Astrocyte (in vitro differentiated cells and primary cell): Measurements from ENCODE around the gene ZNF124. TPM values are rescaled to one million over a fixed set of nuclear protein-coding genes. Genes with fewer than 3 reads are reported as not detected.

ENCODE experiments used
- DNase-seq: peaks from one replicate; pipeline ENCODE4 v3.0.0-alpha.2; 2010; ENCODE audit warnings: low read depth
- FAIRE-seq: peaks from 2 replicates; lab custom pipeline; 2011; peaks lifted over from hg19 to GRCh38; lab: Jason Lieb, UNC
- H2AFZ ChIP-seq: 2 replicates; pipeline ENCODE4 v1.6.0; 2012; ENCODE audit warnings: low read depth, low read length, inconsistent platforms
- H3K27ac ChIP-seq: 2 replicates; pipeline ENCODE4 v1.5.1; 2011; ENCODE audit warnings: low read depth, low read length, inconsistent platforms
- H3K27me3 ChIP-seq: 2 replicates; pipeline ENCODE4 v1.6.0; 2011; ENCODE audit warnings: low read length, inconsistent platforms; ENCODE audit not compliant: insufficient read depth
- H3K36me3 ChIP-seq: 2 replicates; pipeline ENCODE4 v1.5.1; 2011; ENCODE audit warnings: low read length, inconsistent platforms; ENCODE audit not compliant: insufficient read depth
- H3K4me1 ChIP-seq: 2 replicates; pipeline ENCODE4 v1.5.1; 2011; ENCODE audit warnings: low read length, inconsistent platforms; ENCODE audit not compliant: insufficient read depth
- H3K4me2 ChIP-seq: 2 replicates; pipeline ENCODE4 v1.6.0; 2012; ENCODE audit warnings: low read length, inconsistent platforms
- H3K4me3 ChIP-seq: 2 replicates; pipeline ENCODE4 v1.5.1; 2011; ENCODE audit warnings: low read depth, mild to moderate bottlenecking, low read length, inconsistent platforms; ENCODE audit not compliant: insufficient read depth
- H3K79me2 ChIP-seq: 2 replicates; pipeline ENCODE4 v1.6.0; 2012; ENCODE audit warnings: mild to moderate bottlenecking, low read length, inconsistent platforms; ENCODE audit not compliant: insufficient read depth
- H3K9ac ChIP-seq: 2 replicates; pipeline ENCODE4 v1.6.0; 2012; ENCODE audit warnings: mild to moderate bottlenecking, low read length, inconsistent platforms
- H3K9me3 ChIP-seq: 2 replicates; pipeline ENCODE4 v1.5.1; 2012; ENCODE audit warnings: low read depth, mild to moderate bottlenecking, low read length, inconsistent platforms; ENCODE audit not compliant: insufficient read depth
- H4K20me1 ChIP-seq: 2 replicates; pipeline ENCODE4 v1.6.0; 2012; ENCODE audit warnings: low read length, inconsistent platforms; ENCODE audit not compliant: insufficient read depth
- H3K27ac Mint-ChIP-seq: one replicate; pipeline ENCODE4 v1.8.0; 2021; ENCODE audit warnings: mild to moderate bottlenecking, mixed read lengths; ENCODE audit not compliant: unreplicated experiment
- H3K27me3 Mint-ChIP-seq: one replicate; pipeline ENCODE4 v1.8.0; 2021; ENCODE audit warnings: low read depth, mixed read lengths; ENCODE audit not compliant: unreplicated experiment
- H3K36me3 Mint-ChIP-seq: one replicate; pipeline ENCODE4 v1.8.0; 2021; ENCODE audit warnings: low read depth, mixed read lengths; ENCODE audit not compliant: unreplicated experiment
- H3K4me1 Mint-ChIP-seq: one replicate; pipeline ENCODE4 v1.8.0; 2021; ENCODE audit warnings: low read depth, mixed read lengths; ENCODE audit not compliant: unreplicated experiment
- H3K4me3 Mint-ChIP-seq: one replicate; pipeline ENCODE4 v1.8.0; 2021; ENCODE audit warnings: mild to moderate bottlenecking, moderate library complexity, mixed read lengths; ENCODE audit not compliant: unreplicated experiment
- H3K9me3 Mint-ChIP-seq: one replicate; pipeline ENCODE4 v1.8.0; 2021; ENCODE audit warnings: mild to moderate bottlenecking, mixed read lengths; ENCODE audit not compliant: unreplicated experiment
- EZH2 ChIP-seq: IDR thresholded peaks from 2 replicates; pipeline ENCODE4 v1.6.1; 2012; ENCODE audit warnings: mild to moderate bottlenecking, low read length, inconsistent platforms; ENCODE audit not compliant: insufficient read depth
- total RNA-seq: library from RNA; stranded (reverse); gene quantifications from 2 replicates; pipeline ENCODE4 v1.2.1, GENCODE V29; 2021
- TF ChIP-seq, protein P1 (sequence below): IDR thresholded peaks from 2 replicates; pipeline ENCODE4 v1.5.1; 2011; ENCODE audit warnings: low read depth, mild to moderate bottlenecking, inconsistent platforms, low read length, moderate library complexity; ENCODE audit not compliant: insufficient read depth

The ZNF124 gene
- total RNA-seq, 1 donor from 2014 or later = 36.5 TPM

DNA sequence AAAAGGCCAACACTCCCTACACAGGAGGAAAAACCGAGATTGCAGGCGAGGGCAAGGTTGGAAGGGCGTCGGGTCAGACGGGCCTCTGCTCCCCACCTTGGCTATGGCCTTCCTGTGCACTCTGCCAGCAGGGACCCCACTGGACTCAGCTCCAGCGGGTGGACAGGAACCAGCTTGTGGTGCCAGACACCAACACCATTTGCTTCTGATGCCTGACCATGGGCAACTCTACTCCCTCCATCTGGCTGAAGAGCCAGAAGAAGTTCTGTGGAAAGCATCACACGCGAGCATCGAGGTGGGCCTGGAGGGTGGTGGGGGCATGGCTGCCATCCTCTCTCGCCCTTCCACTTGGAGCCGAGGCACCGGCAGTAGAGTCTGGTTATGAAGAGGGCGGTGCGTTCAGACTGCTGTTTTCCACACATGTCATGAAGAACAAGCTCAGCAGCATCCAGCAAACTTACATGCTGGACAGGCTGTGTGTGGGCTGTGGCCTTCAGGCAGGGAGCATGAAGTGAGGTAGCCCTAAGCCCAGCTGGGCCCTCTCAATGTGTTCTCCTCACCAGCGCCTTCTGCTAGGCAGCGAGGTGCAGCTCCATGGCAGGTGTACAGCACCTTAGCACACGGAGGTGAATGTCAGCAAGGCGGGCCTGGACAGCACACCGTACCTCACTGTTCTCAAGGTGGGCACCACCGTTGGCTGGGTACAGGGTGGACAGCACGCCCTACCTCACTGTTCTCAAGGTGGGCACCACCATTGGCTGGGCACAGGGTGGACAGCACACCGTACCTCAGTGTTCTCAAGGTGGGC, 52.0 kb downstream of the ZNF124 start:
- H3K27me3 ChIP-seq = no peaks in the 10 kb centered on the region
- Mint-ChIP-seq H3K4me1 (no peaks in the 10 kb centered on the region), H3K36me3 (no peaks in the 10 kb centered on the region), H3K27me3 (no peaks in the 10 kb centered on the region), H3K9me3 (peaks cover 9% of the 10 kb centered on the region), H3K4me3 (no peak overlapping the region), H3K27ac (no peak overlapping the region)
- DNase-seq = no peak
- H3K4me3 ChIP-seq = no peak overlapping the region
- no peak overlapping the region for H3K4me2 ChIP-seq
- H3K27ac ChIP-seq = no peak overlapping the region
- H4K20me1 ChIP-seq = no peaks in the 10 kb centered on the region
- H3K9me3 ChIP-seq = no peaks in the 10 kb centered on the region
- FAIRE-seq = no peak
- TF ChIP-seq EZH2 = no peak
- TF ChIP-seq, protein P1, sequence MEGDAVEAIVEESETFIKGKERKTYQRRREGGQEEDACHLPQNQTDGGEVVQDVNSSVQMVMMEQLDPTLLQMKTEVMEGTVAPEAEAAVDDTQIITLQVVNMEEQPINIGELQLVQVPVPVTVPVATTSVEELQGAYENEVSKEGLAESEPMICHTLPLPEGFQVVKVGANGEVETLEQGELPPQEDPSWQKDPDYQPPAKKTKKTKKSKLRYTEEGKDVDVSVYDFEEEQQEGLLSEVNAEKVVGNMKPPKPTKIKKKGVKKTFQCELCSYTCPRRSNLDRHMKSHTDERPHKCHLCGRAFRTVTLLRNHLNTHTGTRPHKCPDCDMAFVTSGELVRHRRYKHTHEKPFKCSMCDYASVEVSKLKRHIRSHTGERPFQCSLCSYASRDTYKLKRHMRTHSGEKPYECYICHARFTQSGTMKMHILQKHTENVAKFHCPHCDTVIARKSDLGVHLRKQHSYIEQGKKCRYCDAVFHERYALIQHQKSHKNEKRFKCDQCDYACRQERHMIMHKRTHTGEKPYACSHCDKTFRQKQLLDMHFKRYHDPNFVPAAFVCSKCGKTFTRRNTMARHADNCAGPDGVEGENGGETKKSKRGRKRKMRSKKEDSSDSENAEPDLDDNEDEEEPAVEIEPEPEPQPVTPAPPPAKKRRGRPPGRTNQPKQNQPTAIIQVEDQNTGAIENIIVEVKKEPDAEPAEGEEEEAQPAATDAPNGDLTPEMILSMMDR = no peak
- no peaks in the 10 kb centered on the region for H3K36me3 ChIP-seq
- H3K79me2 ChIP-seq = no peaks in the 10 kb centered on the region
- H3K9ac ChIP-seq = no peak overlapping the region
- no peak overlapping the region for H2AFZ ChIP-seq
- H3K4me1 ChIP-seq = no peaks in the 10 kb centered on the region

DNA sequence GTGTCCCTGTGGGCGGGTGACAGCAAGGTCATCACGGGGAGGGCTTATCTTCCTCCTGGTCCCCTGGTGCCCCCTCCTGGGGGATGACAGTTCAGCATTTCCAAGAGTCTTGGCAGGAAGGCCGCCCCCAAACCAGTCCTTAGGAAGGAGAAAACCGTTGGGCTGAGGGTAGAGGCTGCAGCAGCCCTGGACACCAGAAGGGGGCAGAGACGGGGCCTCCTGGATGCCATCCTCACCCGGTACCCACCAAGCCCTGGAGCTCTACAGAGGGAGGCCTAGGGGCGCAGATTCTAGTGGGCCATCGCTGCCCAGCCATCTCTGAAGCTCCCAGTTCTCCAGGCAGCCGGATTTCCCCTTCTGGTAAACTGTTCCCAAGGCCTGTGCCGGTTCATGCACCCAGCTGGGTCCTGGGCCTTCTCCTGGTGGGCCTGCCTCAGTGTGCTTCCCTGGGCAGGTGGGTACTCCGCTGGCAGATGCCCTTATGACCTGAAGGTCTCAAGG, 52.8 kb downstream of the ZNF124 start:
- no peak overlapping the region for H2AFZ ChIP-seq
- no peaks in the 10 kb centered on the region for H3K9me3 ChIP-seq
- peaks cover 13% of the 10 kb centered on the region for H3K9me3 Mint-ChIP-seq
- H3K27ac Mint-ChIP-seq = no peak overlapping the region
- H4K20me1 ChIP-seq = no peaks in the 10 kb centered on the region
- H3K9ac ChIP-seq = no peak overlapping the region
- no peak overlapping the region for H3K4me2 ChIP-seq
- no peaks in the 10 kb centered on the region for H3K4me1 Mint-ChIP-seq
- no peak overlapping the region for H3K27ac ChIP-seq
- H3K4me3 ChIP-seq = no peak overlapping the region
- no peaks in the 10 kb centered on the region for H3K27me3 ChIP-seq
- H3K27me3 Mint-ChIP-seq = no peaks in the 10 kb centered on the region
- DNase-seq (no peak), FAIRE-seq (no peak)
- H3K36me3 Mint-ChIP-seq = no peaks in the 10 kb centered on the region
- no peaks in the 10 kb centered on the region for H3K79me2 ChIP-seq
- no peaks in the 10 kb centered on the region for H3K36me3 ChIP-seq
- TF ChIP-seq, protein P1 = no peak
- no peak for TF ChIP-seq EZH2
- H3K4me1 ChIP-seq = no peaks in the 10 kb centered on the region
- no peak overlapping the region for H3K4me3 Mint-ChIP-seq

DNA sequence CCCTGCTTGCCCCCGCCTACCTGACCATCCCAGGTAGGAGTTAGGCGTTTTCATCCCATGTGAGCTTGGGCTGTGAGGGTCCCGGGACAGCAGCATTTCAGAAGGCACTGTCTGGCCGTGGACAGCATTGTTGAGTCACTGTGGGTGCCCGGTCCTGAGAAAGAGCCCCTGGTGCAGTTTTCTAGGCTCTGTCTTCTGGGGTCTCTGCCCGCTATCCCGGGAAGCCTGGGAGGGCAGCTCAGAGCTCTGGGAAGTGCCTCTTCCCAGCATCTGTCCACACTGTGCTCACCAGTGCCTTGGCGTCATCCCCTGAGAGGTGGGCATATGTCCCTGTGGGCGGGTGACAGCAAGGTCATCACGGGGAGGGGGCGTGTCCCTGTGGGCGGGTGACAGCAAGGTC, 56.3 kb downstream of the ZNF124 start:
- Mint-ChIP-seq H3K4me1 (peaks cover 7% of the 10 kb centered on the region), H3K27me3 (peaks cover 3% of the 10 kb centered on the region), H3K9me3 (peaks cover 10% of the 10 kb centered on the region), H3K36me3 (no peaks in the 10 kb centered on the region), H3K4me3 (no peak overlapping the region), H3K27ac (no peak overlapping the region)
- Histone ChIP-seq H3K79me2 (no peaks in the 10 kb centered on the region), H3K4me2 (no peak overlapping the region), H3K27me3 (no peaks in the 10 kb centered on the region), H3K4me3 (no peak overlapping the region), H2AFZ (no peak overlapping the region), H3K36me3 (no peaks in the 10 kb centered on the region), H3K9ac (no peak overlapping the region), H4K20me1 (no peaks in the 10 kb centered on the region), H3K4me1 (peaks cover 8% of the 10 kb centered on the region), H3K27ac (no peak overlapping the region), H3K9me3 (no peaks in the 10 kb centered on the region)
- TF ChIP-seq, protein P1 = no peak
- TF ChIP-seq EZH2 = no peak
- DNase-seq (no peak), FAIRE-seq (no peak)
